Measurements from ENCODE around the gene FMN2. TPM values are rescaled to one million over a fixed set of nuclear protein-coding genes. Genes with fewer than 3 reads are reported as not detected.

Gene FMN2
- total RNA-seq, 3 donors from 2014 or later (not counting 1 experiment from before 2014, with no cell fraction given): not detected

- H3K27ac ChIP-seq (ENCODE audit: low read length): no peak overlapping the region
- ATAC-seq: no peak
- H3K9me3 Mint-ChIP-seq: peaks cover 0 to 4% of the 10 kb centered on the region in 2 donors
- H3K4me1 Mint-ChIP-seq: no peaks in the 10 kb centered on the region
- H3K4me3 Mint-ChIP-seq: no peak overlapping the region
- no peak overlapping the region for H3K27ac Mint-ChIP-seq
- H3K27me3 ChIP-seq (ENCODE audit: control insufficient read depth, insufficient read depth, low read length): no peaks in the 10 kb centered on the region
- no peaks in the 10 kb centered on the region for H3K36me3 ChIP-seq (ENCODE audit: control insufficient read depth, insufficient read depth, low read length)
- H3K27me3 Mint-ChIP-seq (ENCODE audit: low read depth in 2 of 2): no peaks in the 10 kb centered on the region
- no peak for TF ChIP-seq CTCF (IDR thresholded peaks at IDR 0.05)
- WGBS (ENCODE audit: insufficient coverage): no CpG with 5 or more reads among the region's 3 CpGs
- intact Hi-C loops (cut with micrococcal nuclease): no loop called here
- DNase-seq: no peak
- H3K4me1 ChIP-seq (ENCODE audit: control insufficient read depth, insufficient read depth, low read length): no peaks in the 10 kb centered on the region
- H3K9me3 ChIP-seq (ENCODE audit: control insufficient read depth, insufficient read depth, low read length): no peaks in the 10 kb centered on the region
- no peaks in the 10 kb centered on the region for H3K36me3 Mint-ChIP-seq
- no peak overlapping the region for H3K4me3 ChIP-seq (ENCODE audit: low read length)
Measured at GRCh38 chr1:240342251-240342625, 250.6 kb downstream of the FMN2 start.

DNA sequence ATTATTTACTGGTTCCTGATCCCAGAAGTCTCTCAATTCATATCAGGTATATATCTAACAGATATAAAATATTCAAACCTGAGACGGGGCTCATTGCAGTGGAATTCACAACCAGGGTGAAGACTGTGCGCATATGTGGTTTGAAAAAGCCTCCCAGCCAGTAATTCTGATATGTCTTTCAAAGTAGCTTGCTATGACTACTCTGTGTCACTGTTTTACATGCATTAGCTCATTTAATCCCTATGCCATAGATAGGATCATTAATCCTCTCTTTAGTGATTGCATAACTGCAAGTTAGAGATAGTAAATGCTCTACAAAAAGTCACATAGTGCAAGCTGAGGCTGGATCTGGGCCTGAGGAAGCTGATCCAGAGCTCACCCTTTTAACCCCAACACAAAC lies 251.4 kb downstream of the FMN2 start:
- DNase-seq: no peak
- no peak for ATAC-seq
- Histone ChIP-seq H3K4me3 (ENCODE audit: low read length) (no peak overlapping the region), H3K27ac (ENCODE audit: low read length) (no peak overlapping the region), H3K27me3 (ENCODE audit: control insufficient read depth, insufficient read depth, low read length) (no peaks in the 10 kb centered on the region), H3K36me3 (ENCODE audit: control insufficient read depth, insufficient read depth, low read length) (no peaks in the 10 kb centered on the region), H3K4me1 (ENCODE audit: control insufficient read depth, insufficient read depth, low read length) (no peaks in the 10 kb centered on the region), H3K9me3 (ENCODE audit: control insufficient read depth, insufficient read depth, low read length) (no peaks in the 10 kb centered on the region)
- Mint-ChIP-seq H3K4me3 (no peak overlapping the region), H3K27ac (no peak overlapping the region), H3K9me3 (peaks cover 0 to 4% of the 10 kb centered on the region in 2 donors), H3K36me3 (no peaks in the 10 kb centered on the region), H3K27me3 (ENCODE audit: low read depth in 2 of 2) (no peaks in the 10 kb centered on the region), H3K4me1 (no peaks in the 10 kb centered on the region)
- WGBS (ENCODE audit: insufficient coverage): 75% methylated on average over 2 of the region's 2 CpGs
- intact Hi-C loops (cut with micrococcal nuclease): no loop called here
- TF ChIP-seq CTCF (IDR thresholded peaks at IDR 0.05): no peak

DNA sequence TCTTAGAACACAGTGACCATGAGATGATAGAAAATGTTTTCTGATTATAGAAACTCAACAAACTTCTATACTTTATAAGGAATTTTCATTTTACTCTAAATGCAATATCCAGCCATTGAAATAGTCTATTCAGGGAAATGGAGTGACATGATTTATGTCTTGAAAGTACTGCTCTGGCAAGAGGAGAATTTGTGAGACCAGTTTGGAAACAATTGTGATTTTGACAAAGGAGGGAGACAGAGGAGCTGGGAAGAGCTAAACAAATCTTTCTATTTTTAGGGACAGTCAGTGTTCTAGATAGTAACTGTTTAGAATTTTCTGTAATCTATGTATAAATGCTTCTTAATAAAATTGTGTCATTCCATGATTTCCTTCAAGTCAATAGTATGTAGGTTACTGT lies 252.3 kb downstream of the FMN2 start:
- Mint-ChIP-seq H3K4me3 (no peak overlapping the region), H3K9me3 (peaks cover 0 to 6% of the 10 kb centered on the region in 2 donors), H3K36me3 (no peaks in the 10 kb centered on the region), H3K27me3 (ENCODE audit: low read depth in 2 of 2) (no peaks in the 10 kb centered on the region), H3K27ac (no peak overlapping the region), H3K4me1 (no peaks in the 10 kb centered on the region)
- no peak overlapping the region for H3K27ac ChIP-seq (ENCODE audit: low read length)
- no peaks in the 10 kb centered on the region for H3K4me1 ChIP-seq (ENCODE audit: control insufficient read depth, insufficient read depth, low read length)
- no peak overlapping the region for H3K4me3 ChIP-seq (ENCODE audit: low read length)
- DNase-seq (no peak), ATAC-seq (no peak)
- intact Hi-C loops (cut with micrococcal nuclease): no loop called here
- H3K9me3 ChIP-seq (ENCODE audit: control insufficient read depth, insufficient read depth, low read length): no peaks in the 10 kb centered on the region
- TF ChIP-seq CTCF (IDR thresholded peaks at IDR 0.05): no peak
- H3K27me3 ChIP-seq (ENCODE audit: control insufficient read depth, insufficient read depth, low read length): no peaks in the 10 kb centered on the region
- H3K36me3 ChIP-seq (ENCODE audit: control insufficient read depth, insufficient read depth, low read length): no peaks in the 10 kb centered on the region

- Mint-ChIP-seq H3K36me3 (no peaks in the 10 kb centered on the region), H3K4me1 (no peaks in the 10 kb centered on the region), H3K4me3 (no peak overlapping the region), H3K27me3 (ENCODE audit: low read depth in 2 of 2) (no peaks in the 10 kb centered on the region), H3K9me3 (peaks cover 0 to 6% of the 10 kb centered on the region in 2 donors), H3K27ac (no peak overlapping the region)
- Histone ChIP-seq H3K9me3 (ENCODE audit: control insufficient read depth, insufficient read depth, low read length) (no peaks in the 10 kb centered on the region), H3K4me1 (ENCODE audit: control insufficient read depth, insufficient read depth, low read length) (no peaks in the 10 kb centered on the region), H3K4me3 (ENCODE audit: low read length) (no peak overlapping the region), H3K27ac (ENCODE audit: low read length) (no peak overlapping the region), H3K36me3 (ENCODE audit: control insufficient read depth, insufficient read depth, low read length) (no peaks in the 10 kb centered on the region), H3K27me3 (ENCODE audit: control insufficient read depth, insufficient read depth, low read length) (no peaks in the 10 kb centered on the region)
- intact Hi-C loops (cut with micrococcal nuclease): no loop called here
- ATAC-seq (no peak), DNase-seq (no peak)
- TF ChIP-seq CTCF (IDR thresholded peaks at IDR 0.05): no peak
Measured at GRCh38 chr1:240344918-240345317, 253.2 kb downstream of the FMN2 start.
